HG02763 (cell line): ENCODE measurements around the gene TCF12.

Source experiments
- ATAC-seq: cut with Tn5 transposase; IDR thresholded peaks from one replicate; pipeline ENCODE4 v1.9.1; 2021; ENCODE audit warnings: mild to moderate bottlenecking, moderate library complexity; ENCODE audit not compliant: unreplicated experiment

TCF12 gene

GRCh38 chr15:57309856-57310760 is 391.7 kb downstream of the TCF12 start:
- ATAC-seq, result no peak

GRCh38 chr15:57310876-57311275 is 392.4 kb downstream of the TCF12 start:
- no peak for ATAC-seq

- ATAC-seq, result no peak
These were observed 393.5 kb downstream of the TCF12 start for GRCh38 chr15:57312006-57312317.

- no peak for ATAC-seq
These were observed 394.1 kb downstream of the TCF12 start for GRCh38 chr15:57312318-57313133.

GRCh38 chr15:57313134-57313483 is 394.7 kb downstream of the TCF12 start:
- no peak for ATAC-seq

GRCh38 chr15:57314221-57314620 is 395.8 kb downstream of the TCF12 start:
- no peak for ATAC-seq

GRCh38 chr15:57316451-57316850 is 398.0 kb downstream of the TCF12 start:
- no peak for ATAC-seq

- ATAC-seq, result no peak
These were observed 400.9 kb downstream of the TCF12 start for GRCh38 chr15:57319226-57319918.

- ATAC-seq, result no peak
These were observed 401.6 kb downstream of the TCF12 start for GRCh38 chr15:57319919-57320560.

GRCh38 chr15:57320631-57321220 is 402.3 kb downstream of the TCF12 start:
- no peak for ATAC-seq

GRCh38 chr15:57321485-57321884 is 403.0 kb downstream of the TCF12 start:
- no peak for ATAC-seq

GRCh38 chr15:57321973-57322601 is 403.6 kb downstream of the TCF12 start:
- ATAC-seq, result no peak

- ATAC-seq, result no peak
These were observed 404.3 kb downstream of the TCF12 start for GRCh38 chr15:57322602-57323250.

GRCh38 chr15:57323299-57323805 is 404.9 kb downstream of the TCF12 start:
- no peak for ATAC-seq

- ATAC-seq, result no peak
These were observed 405.6 kb downstream of the TCF12 start for GRCh38 chr15:57323806-57324589.

GRCh38 chr15:57324590-57324890 is 406.1 kb downstream of the TCF12 start:
- no peak for ATAC-seq

- ATAC-seq, result no peak
These were observed 406.7 kb downstream of the TCF12 start for GRCh38 chr15:57324944-57325679.

- ATAC-seq, result no peak
These were observed 407.8 kb downstream of the TCF12 start for GRCh38 chr15:57326196-57326595.
